ENCODE data around the gene CYP4X1. TPM values are rescaled to one million over a fixed set of nuclear protein-coding genes. Genes with fewer than 3 reads are reported as not detected.

The CYP4X1 gene
- total RNA-seq, 3 donors from 2014 or later, result 0.75 to 3.0 (median 1.2) TPM

DNA sequence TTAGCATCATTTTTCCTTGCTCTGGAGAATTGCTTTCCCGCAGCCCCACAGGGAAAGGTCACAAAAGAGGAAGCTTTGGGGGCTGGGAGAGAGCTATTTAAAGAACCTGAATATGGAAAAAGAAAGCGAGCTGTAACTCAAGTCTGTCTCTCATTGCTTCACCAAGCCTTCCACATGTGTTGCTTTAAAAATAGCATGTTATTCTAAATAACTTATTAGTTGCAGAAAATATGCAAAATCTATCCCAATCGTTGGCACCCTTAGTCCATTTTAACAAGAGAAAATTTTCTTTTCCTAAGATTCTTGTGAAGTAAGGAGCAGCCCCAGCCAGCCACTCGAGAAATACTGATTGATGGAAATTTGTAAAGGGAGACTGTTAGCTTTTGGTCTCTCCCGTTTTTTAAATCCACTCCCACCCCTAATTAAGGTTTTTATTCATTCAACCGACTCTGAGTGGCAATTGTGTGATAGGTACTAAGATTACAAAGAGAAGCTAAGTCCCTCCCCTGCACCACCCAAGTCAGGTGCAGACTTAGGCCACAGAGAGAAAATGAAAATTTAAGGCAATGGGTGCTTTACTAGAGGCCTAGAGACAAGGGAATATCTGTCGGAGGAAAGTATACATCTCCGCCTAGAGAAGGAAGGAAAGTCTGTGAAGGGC, 802 bp downstream of the CYP4X1 start:
- peak; percentile 15 for ATAC-seq
- no peak for DNase-seq
- no peaks in the 10 kb centered on the region for H3K36me3 ChIP-seq (ENCODE audit: low read depth)
- peaks cover 7% of the 10 kb centered on the region for H3K4me1 ChIP-seq (ENCODE audit: low read depth)
- intact Hi-C loops (cut with DNase I, micrococcal nuclease), result no loop called here
- TF ChIP-seq, protein P1, sequence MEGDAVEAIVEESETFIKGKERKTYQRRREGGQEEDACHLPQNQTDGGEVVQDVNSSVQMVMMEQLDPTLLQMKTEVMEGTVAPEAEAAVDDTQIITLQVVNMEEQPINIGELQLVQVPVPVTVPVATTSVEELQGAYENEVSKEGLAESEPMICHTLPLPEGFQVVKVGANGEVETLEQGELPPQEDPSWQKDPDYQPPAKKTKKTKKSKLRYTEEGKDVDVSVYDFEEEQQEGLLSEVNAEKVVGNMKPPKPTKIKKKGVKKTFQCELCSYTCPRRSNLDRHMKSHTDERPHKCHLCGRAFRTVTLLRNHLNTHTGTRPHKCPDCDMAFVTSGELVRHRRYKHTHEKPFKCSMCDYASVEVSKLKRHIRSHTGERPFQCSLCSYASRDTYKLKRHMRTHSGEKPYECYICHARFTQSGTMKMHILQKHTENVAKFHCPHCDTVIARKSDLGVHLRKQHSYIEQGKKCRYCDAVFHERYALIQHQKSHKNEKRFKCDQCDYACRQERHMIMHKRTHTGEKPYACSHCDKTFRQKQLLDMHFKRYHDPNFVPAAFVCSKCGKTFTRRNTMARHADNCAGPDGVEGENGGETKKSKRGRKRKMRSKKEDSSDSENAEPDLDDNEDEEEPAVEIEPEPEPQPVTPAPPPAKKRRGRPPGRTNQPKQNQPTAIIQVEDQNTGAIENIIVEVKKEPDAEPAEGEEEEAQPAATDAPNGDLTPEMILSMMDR (IDR thresholded peaks at IDR 0.05), result no peak
- no peak overlapping the region for H3K4me3 ChIP-seq
- H3K9me3 ChIP-seq, result no peaks in the 10 kb centered on the region

DNA sequence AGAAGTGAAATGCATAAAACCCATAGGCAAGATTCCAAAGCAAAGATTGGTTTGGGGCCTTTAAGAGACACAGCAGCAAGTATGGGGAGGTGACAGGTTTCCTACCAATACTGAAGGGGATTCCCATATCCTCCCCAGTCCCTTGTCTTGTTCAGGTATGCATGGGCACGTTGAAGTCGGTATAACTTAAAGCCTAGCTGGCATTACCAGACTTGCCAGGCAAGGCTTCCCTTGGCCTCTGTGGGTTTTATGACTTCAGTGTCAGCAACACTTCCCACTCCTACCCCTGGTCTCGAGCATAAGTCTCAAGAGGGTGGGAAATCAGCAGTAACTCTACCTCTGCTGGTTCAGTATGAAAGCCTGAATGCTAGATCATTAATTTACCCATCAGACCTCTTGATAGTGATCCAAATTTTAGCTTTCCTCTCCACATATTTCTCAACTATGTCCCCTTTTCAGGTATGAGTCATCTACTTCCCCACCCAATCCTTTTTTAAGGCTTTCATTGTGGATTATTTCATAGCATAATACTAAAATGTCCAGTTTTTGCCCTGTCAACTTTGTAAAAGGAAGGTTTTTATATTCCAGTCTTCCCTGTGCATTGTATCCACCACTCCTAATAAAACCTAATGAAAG, 6.8 kb downstream of the CYP4X1 start:
- ATAC-seq (no peak), DNase-seq (no peak)
- H3K36me3 ChIP-seq (ENCODE audit: low read depth), result no peaks in the 10 kb centered on the region
- TF ChIP-seq, protein P1 (IDR thresholded peaks at IDR 0.05), result no peak
- intact Hi-C loops (cut with DNase I, micrococcal nuclease), result no loop called here
- H3K4me1 ChIP-seq (ENCODE audit: low read depth), result peaks cover 6% of the 10 kb centered on the region
- H3K4me3 ChIP-seq, result no peak overlapping the region
- H3K9me3 ChIP-seq, result no peaks in the 10 kb centered on the region

DNA sequence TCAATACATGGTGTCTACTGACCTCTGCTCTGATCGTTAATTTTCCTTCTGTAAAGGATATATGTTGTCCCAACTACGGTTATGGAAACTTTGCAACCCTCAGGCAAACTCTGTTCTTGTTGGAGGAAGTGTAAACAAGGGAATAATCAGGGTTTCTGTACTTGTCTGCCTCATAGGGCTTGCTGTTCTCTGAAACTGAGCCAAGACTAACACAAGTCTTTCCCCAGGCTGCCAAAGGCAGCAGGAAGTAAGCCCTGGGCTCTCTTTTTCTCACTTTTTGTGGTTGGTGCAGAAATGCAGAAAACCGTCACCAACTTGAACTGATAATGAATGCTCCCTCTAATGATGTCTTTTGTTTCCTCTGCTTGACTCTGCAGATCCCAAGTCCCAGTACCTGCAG, 7.6 kb downstream of the CYP4X1 start:
- intact Hi-C loops (cut with DNase I, micrococcal nuclease), result no loop called here
- ATAC-seq (peak; percentile 95), DNase-seq (peak in 1 of 3 donors; percentile 19)
- Histone ChIP-seq H3K36me3 (ENCODE audit: low read depth) (no peaks in the 10 kb centered on the region), H3K4me3 (no peak overlapping the region), H3K4me1 (ENCODE audit: low read depth) (peaks cover 6% of the 10 kb centered on the region), H3K9me3 (no peaks in the 10 kb centered on the region)
- TF ChIP-seq, protein P1 (IDR thresholded peaks at IDR 0.05), result no peak

DNA sequence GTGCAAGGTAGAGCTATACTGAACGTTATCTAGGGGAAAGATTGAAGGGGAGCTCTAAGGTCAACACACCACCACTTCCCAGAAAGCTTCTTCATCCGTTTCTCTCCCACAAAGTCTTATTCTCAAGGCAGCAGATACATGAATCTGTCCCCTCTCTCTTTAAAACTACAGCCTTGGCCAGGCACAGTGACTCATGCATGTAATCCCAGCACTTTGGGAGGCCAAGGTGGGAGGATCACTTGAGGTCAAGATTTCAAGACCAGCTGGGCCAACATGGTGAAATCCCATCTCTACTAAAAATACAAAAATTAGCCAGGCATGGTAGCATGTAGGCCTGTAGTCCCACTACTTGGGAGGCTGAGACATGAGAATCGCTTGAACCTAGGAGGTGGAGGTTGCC, 8.1 kb downstream of the CYP4X1 start:
- H3K4me1 ChIP-seq (ENCODE audit: low read depth), result peaks cover 6% of the 10 kb centered on the region
- intact Hi-C loops (cut with DNase I, micrococcal nuclease), result no loop called here

DNA sequence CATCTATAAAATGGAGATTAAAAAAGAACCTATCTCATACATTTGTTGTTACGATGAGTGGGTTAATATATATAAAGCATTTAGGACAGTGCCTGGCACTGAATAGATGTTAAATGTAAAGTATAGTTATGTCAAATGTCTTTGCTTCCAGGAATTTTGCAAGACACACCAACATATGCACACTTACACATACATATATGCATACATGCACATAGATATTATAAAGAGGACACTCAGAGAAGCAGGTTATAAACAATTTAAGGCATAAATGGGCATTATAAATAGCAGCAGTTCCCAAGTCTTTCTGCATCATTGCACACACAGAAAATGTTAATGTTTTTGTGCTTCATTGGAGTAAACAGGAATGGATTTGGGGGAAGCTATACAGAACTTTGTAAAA, 13.3 kb downstream of the CYP4X1 start:
- H3K9me3 ChIP-seq, result no peaks in the 10 kb centered on the region
- DNase-seq (no peak), ATAC-seq (no peak)
- H3K36me3 ChIP-seq (ENCODE audit: low read depth), result no peaks in the 10 kb centered on the region
- intact Hi-C loops (cut with DNase I, micrococcal nuclease), result no loop called here
- TF ChIP-seq, protein P1 (IDR thresholded peaks at IDR 0.05), result no peak
- H3K4me1 ChIP-seq (ENCODE audit: low read depth), result no peaks in the 10 kb centered on the region
- H3K4me3 ChIP-seq, result no peak overlapping the region

More for the DNA sequence above, 8.1 kb downstream of the CYP4X1 start:
- Histone ChIP-seq H3K36me3 (ENCODE audit: low read depth) (no peaks in the 10 kb centered on the region), H3K4me3 (no peak overlapping the region), H3K9me3 (no peaks in the 10 kb centered on the region)
- ATAC-seq, result no peak
- TF ChIP-seq, protein P1 (IDR thresholded peaks at IDR 0.05), result no peak
- DNase-seq, result no peak

Measured in mucosa of descending colon (tissue), 3 donors.